GM21717 (cell line): ENCODE results near the gene EHMT1.
A peak's percentile ranks its signal among the peaks of the same experiment; 100 is the strongest.
"Not testable (repeated sequence)": the region's sequence is repeated elsewhere in the genome, so short reads cannot be mapped to it uniquely, and the experiment has no call there.

Experiments
- ATAC-seq: cut with Tn5 transposase; IDR thresholded peaks from one replicate; pipeline ENCODE4 v1.9.1; 2021; ENCODE audit warnings: mild to moderate bottlenecking, moderate library complexity; ENCODE audit not compliant: unreplicated experiment

EHMT1 gene

DNA sequence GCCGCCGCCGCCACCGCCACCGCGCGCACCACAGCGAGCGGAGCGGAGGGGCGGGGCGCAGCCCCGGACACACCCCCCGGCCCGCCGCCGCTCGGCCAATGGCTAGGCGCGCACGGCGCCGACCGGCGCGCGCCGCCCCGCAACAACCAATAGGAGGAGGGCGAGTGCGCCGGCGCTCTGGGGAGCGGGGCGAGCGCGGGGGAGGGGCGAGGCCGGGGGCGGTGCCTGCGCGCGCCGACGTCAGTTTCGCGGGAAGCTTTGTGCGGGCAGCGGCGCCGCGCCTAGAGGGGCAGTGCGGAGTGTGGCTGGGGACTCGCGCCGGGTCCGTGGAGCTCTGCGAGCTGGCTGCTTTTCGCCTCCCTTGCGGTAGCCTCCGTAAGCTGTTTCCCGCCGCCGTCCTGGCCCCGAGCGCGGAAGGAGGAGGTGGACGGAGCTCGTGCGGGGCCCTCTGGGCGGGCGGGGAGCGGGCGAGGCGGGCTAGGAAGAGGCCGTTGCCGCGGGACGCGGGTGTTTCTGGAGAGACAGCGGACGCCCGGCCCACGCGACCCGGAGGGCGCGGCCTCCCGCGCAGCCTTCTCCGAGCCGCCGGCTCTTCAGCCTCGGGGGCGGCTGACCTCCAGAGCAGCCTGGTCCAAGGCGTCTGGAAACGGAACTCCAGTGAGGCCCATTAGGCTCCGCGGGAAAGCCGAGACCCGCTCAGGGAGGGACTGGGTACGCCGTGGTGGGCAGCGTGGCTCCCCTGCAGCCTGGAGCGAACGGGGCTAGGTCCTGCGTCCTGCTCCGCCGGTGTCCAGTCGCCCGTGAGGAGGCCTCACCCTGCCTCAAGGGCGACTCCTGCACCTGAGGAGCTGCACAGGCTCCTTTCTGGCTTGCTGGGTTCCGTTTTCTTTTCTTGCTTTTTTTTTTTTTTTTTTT is 28.1 kb upstream of the EHMT1 start, which contains the start of gene ZMYND19:
TSS of gene ZMYND19 (minus strand) at position 44 of the 915 bp plus-strand sequence. CDS start 249 bp downstream, outside the sequence.
- ATAC-seq, result peak; percentile 62

DNA sequence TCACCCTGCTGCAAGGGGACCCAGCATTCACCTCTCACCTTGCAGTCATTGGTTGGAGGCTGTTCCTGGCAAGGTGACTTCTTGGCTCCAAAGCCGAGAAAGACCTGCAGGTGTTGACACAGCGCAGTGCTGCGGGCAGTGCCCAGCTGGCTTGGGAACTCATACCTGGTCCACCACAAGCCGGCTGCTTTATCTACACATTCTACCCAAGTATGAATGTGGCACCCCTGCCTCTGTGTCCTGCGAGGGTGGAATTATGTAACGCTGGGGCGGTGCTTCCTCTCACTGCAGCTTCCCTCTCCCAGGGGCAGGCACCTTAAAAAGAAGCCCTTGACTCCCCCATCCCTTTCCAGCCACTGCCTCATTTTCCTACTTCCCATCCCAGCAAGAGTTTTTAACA is 26.0 kb upstream of the EHMT1 start:
- ATAC-seq, result no peak

DNA sequence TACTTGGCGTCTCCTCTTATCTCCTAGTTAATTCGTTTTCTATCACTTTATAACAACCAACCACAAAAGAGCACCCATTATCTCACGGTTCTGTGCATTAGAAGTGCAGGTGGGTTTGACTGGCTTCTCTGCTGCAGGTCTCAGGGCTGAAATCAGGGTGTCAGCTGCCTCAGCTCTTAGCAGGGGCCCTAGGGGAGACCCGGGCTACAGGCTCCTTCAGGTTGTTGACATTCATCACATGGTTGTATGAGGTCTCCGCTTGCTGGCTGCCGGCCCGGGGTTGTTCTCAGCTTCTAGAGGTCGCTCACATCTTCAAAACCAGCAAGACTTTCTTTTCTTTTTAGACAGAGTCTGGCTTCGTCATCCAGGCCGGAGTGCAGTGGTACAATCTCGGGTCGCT is 25.6 kb upstream of the EHMT1 start:
- ATAC-seq, result no peak

DNA sequence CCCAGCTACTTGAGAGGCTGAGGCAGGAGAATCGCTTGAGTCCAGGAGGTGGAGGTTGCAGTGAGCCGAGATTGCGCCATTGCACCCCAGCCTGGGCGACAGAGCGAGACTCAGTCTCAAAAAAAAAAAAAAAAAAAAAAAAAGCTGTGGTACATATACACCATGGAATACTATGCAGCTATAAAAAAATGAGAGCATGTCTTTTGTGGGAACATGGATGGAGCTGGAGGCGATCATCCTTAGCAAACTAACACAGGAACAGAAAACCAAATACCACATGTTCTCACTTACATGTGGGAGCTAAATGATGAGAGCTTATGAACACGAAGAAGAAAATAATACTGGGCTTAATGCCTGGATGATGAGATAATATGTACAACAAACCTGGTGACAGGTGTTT is 22.2 kb upstream of the EHMT1 start:
- not testable (repeated sequence) for ATAC-seq

DNA sequence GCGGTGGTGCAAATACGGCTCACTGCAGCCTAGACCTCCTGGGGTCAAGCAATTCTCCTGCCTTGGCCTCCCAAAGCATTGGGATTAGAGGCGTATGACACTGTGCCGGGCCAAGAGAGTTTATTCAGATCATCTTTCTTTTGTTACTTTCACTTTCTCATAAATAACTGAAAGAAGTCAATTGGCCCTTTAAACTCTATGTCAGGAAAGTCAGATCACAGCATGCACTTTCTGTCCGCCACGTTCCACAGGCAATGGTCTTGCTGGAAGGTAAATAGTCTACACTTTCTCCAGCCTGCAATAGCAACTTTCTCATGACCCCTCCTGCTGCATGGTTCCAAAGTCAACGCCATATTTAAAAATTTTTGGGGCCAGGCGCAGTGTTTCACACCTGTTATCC is 19.9 kb upstream of the EHMT1 start:
- ATAC-seq, result no peak

DNA sequence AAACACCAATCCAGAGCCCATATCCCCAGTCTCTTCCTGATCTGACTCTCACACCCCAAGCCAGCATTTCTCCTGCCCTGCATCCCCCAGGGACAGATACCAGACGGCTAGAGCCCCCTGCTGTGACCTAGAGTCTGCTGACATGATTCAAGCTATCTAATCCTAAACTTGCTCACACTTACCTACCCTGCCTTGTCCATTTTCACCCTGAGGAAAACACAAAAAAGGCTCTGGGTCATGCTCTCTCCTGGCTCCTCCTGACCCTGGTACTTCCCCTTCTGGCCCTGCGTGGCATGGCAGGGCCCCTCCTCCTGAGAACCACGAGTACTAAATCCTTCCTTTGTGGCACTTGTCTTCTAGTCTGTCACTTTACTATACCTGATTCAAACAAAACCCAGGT is 16.1 kb upstream of the EHMT1 start:
- ATAC-seq, result no peak

DNA sequence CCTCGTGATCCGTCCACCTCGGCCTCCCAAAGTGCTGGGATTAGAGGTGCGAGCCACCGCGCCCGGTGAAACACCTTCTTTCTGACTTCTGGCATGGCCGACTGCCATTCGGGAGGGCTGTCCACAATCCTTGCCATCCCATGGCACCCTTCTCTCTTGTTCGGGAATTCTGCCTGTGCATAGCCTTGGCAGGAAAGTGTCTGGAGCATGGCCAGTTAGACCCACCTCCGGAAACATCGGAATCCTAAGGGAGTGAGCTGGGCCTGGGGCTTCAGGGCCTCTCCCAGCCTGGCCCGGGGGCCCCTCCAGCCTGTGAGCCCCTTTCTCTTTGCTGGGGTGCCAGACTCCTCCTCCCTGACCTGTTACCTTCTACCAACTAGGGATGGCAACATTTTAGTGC is 14.9 kb upstream of the EHMT1 start:
- no peak for ATAC-seq

DNA sequence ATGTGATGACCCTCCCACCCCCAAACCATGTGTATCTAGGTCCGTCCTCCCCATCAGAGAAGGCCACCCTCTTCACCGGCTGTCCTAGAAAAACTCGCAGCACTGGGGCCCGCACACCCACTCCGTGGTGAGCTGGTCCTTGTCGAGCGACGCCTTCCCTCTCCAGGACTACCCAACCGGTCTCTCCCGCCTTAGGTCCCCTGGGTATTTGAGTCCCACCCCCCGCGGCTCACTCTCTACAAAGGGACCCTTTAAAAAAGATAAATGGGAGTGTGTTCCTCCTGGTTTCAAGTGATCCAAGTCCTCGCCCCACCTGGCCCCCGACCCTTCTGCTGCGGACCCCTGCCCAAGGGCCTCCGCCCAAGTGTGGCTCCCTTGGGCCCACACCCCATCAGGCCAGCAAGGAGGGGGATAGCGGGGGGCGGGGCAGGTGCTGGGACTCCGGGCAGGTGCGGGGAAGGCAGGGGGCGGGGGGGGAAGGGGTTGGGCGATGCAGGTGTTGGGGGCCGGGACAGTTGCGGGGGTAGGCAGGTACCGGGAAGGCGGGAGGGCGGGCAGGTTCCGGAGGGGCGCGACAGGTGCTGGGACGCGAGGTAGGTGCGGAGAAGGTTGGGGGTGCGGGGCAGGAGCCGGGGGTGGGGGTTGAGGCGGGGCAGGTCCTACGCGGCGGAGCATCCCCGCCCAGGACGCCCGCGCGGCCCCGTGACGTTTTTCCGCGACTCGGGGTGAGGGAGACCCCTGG is 14.3 kb upstream of the EHMT1 start:
- ATAC-seq, result no peak

DNA sequence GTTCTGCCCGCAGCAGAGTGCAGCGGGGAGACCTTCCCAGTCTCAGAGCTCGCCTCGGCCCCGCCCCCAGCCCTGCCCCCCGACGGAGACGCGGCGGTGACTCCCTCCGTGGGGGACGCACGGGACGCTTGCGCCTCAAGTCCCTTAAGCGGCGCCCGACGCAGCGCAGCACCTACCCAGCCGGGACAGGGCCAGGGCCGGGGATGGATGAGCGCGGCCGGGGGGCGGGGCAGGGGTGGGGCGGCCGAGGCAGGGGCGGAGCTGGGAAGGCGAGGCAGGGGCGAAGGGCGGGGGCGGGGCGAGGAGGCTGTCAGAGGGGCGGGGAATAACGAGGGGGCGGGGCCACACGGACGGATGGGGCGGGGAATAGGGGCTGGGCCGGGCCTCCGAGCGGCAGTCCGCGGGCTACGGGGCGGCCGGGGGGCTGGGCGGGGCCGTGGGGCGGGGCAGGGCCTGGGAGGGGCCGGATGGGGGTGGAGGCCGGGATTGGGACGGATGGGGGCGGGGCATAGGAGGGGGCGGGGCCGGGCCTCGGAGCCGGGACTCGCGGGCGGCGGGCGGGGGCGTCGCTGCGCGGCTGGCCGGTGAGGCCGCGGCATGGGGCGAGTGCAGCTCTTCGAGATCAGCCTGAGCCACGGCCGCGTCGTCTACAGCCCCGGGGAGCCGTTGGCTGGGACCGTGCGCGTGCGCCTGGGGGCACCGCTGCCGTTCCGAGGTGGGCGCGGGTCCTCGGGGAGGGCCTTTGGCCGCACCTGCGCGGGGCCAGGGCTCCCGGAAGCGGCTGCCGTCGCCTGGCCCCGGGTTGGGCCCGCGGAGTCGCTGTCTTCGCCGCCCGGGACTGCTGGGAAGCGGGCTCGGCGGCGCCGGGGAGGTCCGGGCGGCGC is 13.4 kb upstream of the EHMT1 start, which contains the start of gene ARRDC1:
TSS of gene ARRDC1 (plus strand) at position 566 of the 884 bp plus-strand sequence. CDS start at position 598, 32 bp downstream.
- ATAC-seq, result peak; percentile 65

DNA sequence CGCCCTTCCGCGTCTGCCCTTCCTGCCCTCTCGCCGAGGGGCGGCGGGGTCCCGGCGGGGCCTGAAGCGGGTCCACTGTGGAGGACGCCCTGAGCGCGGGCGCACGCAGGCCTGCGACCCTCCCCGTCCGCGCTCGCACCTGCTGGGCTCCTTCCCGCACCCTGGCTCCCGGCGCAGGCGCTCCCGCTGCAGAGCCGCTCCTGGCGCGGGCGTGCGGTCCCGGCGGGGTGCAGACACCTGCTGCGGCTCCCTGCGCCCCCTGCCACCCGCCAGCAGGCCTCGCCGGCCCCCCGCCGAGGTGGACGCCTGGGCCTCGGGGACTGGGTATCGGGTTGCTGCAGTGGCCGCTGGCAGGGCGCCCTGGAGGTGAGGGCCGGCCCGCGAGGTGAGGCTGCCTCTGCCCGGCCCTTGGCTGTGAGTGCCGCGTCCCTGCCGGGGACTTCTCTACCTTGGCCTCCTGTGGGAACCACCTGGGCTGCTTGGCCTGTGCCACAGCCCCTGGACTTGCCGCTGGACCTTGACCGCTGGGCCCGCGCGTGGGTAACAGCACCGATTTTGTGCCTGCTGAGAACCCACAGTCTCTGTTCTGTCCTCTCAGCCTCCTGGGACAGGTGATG is 12.7 kb upstream of the EHMT1 start:
- ATAC-seq, result peak; percentile 18

DNA sequence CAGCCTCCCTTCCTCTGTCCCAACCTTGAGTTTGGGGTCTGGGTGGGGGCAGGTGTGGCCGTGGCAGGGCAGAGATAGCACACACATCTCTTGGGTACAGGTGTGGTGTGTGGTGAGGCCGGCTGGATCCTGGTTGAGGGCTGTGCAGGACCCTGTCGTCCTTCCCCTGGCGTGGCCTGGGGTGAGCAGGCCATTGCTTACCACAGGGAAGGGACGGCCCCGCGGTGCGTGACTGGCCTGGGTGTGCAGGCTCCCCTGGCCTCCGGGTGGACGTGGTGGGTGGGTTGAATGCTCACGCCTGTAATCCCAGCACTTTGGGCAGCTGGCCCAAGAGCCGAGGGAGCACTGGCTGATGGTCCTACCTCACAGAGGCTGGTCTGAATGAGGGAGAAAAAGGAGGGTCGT is 12.1 kb upstream of the EHMT1 start:
- no peak for ATAC-seq

DNA sequence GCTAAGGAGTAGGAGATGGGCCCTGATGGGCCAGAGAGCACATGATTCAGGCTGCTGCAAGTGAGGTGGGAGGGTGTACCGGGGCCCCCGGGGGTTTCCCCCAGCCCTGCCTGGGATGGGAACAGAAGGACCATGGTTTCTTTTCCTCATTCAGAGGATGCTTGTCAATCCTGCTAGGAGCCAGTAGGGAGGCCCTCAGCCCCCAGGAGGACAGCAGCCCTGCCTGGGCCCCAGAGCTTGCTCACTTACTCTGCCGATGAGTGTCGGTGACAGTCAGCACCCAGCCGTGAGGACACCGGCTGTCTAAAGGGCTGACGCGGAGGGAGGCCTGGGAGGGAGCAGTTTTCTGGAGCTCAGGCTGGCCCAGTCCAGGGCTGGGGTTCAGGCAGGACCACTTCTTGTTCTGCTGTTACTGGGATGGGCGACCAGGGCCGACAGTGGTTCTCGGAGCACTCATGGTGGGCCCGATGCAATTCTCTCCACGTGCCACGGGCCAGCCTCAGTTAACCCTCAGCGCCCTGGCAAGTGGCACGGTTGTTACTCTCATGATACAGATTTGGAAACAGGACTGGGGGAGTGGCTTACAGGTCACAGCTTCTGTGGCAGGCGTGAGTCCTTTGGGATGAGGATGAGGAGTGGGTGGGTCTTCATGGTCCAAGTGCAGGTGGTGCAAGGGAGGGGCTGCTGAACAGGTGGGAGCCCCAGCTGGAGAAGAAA is 11.5 kb upstream of the EHMT1 start:
- no peak for ATAC-seq

DNA sequence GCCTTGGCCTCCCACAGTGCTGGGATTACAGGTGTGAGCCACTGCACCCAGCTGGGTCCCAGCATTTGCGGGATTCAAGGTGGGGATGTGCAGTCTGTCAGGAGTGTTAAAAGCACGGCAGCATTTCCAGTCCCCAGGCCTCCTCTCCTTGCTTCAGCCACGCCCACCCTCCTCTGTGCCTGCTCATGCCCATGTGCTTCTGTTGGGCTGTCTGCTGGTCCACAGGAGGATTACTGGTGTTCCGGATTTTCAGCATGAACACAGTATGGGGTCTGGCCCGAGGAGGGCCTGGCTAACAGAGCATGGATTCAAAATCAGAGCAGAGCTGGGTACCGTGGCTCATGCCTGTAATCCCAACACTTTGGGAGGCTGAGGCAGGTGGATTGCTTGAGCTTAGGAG is 7.9 kb upstream of the EHMT1 start:
- no peak for ATAC-seq

DNA sequence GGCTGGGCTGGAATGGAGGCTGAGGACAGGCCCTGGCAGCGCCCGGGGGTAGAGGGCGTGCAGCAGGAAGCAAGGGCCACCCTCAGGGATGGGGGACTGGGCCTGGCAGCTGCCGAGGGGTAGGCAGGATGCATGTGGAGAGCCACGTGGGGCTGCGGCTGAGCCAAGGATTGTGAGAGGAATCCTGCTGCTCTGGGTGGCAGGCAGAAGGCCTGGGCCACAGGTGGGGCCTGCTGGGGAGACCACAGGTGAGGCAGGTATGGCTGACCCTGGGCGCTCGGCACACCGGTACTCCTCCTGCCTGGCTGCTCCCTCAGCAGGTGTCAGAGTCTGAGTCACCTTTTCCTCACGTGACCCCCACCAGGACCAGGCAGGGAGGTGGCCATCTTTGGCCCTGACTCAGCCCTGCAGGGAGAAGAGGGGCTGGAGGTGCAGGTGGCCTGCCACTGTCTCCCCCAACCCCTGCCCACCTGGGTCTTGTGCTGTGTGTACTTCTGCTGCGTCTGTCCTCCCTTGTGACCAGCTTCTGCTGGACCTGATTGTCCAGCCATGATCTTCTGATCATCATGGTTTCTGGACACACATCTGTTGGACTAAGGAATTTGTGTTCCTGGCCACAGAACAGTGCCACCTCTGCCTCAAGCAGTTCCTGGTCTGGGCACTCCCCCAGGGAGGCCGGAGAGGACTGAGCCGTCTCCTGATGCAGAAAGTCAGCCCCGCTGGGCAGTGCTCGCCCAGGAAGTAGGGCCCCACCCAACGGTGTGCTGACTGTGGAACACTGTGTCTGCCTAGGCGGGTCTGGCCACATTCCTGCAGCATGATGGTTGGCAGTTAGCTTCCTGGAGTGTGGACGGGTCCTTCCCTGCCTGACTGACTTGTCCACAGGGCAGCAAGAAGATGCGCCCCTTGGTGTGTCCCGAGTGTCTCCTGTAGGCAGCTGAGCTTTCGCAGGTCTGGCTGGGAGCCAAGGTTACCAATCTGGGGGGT is 6.9 kb upstream of the EHMT1 start:
- ATAC-seq, result no peak

DNA sequence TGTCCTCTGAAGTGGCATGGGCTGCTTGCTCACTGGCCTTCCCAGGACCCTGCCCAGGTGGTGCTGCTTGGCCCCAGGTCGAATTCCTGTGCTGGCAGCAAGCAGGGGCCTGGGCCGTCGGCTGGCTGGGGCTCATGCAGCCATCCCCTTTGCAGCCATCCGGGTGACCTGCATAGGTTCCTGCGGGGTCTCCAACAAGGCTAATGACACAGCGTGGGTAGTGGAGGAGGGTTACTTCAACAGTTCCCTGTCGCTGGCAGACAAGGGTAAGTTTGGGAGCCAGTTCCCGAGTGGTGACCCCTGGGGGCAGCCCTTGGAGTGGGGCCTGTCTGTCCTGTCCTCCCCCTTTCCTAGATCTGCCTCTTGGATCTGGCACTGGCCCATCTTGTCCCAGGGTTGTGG is 6.1 kb upstream of the EHMT1 start:
- ATAC-seq, result no peak

DNA sequence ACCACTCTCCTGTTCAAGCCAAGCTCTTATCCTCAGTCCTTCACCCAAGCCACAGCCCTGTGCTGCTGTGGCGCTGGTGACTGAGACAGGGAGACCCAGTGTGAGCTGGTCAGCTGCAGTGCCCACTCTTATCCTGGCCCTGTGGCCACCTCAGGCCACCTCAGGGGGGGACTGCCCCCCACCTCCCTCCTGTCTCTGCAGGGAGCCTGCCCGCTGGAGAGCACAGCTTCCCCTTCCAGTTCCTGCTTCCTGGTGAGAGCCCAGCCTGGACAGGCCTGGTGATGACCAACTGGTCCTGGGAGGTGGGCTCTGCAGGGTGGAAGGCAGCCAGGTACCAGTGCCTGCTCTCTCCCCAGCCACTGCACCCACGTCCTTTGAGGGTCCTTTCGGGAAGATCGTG is 5.5 kb upstream of the EHMT1 start:
- ATAC-seq, result no peak

DNA sequence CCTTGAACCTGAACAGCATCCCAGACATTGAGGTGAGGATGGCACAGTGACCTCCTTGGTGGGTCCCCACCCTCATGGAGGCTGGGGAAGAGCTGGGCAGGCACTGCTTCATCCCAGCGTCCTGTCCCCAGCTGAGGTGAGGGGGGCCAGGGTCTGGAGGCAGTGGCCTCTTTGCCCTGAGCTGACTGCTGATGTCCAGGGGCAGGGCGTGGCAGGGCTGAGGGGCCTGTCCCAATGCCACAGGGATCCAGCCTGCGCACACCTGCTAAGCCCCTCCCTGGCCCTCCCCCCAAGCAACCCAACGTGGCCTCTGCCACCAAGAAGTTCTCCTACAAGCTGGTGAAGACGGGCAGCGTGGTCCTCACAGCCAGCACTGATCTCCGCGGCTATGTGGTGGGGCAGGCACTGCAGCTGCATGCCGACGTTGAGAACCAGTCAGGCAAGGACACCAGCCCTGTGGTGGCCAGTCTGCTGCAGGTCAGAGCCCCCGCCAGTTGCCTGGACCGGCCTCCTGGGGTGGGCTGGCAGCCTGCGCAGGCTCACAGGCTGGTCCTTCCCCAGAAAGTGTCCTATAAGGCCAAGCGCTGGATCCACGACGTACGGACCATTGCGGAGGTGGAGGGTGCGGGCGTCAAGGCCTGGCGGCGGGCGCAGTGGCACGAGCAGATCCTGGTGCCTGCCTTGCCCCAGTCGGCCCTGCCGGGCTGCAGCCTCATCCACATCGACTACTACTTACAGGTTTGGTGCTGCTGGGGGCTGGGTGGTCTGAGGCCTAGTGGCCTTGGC is 4.9 kb upstream of the EHMT1 start:
- ATAC-seq, result no peak
